Lower lobe of right lung (tissue), 2 donors: ENCODE measurements around the gene FOXN3. TPM values are rescaled to one million over a fixed set of nuclear protein-coding genes. Genes with fewer than 3 reads are reported as not detected.

Source experiments
- ATAC-seq, 2 donors: fragments of 200-7000 bp; cut with Tn5 transposase; one replicate each; pipeline ENCODE4 v1.9.1; 2020 to 2022; ENCODE audit warnings: mild to moderate bottlenecking in 2 of 2, moderate library complexity in 2 of 2
- DNase-seq: peaks from one replicate; pipeline ENCODE4 v3.0.0-alpha.2; 2020
- H3K27ac ChIP-seq: fragments of 200-600 bp; one replicate; pipeline ENCODE4 v1.8.0; 2022
- H3K27me3 ChIP-seq: fragments of 200-600 bp; one replicate; pipeline ENCODE4 v1.8.0; 2022; ENCODE audit warnings: low read depth
- H3K36me3 ChIP-seq: fragments of 200-600 bp; one replicate; pipeline ENCODE4 v1.8.0; 2022; ENCODE audit warnings: mild to moderate bottlenecking
- H3K4me1 ChIP-seq: fragments of 200-600 bp; one replicate; pipeline ENCODE4 v1.8.0; 2022
- H3K4me3 ChIP-seq: fragments of 200-600 bp; one replicate; pipeline ENCODE4 v1.8.0; 2022; ENCODE audit warnings: mild to moderate bottlenecking
- H3K9me3 ChIP-seq: fragments of 200-600 bp; one replicate; pipeline ENCODE4 v1.8.0; 2022
- CTCF ChIP-seq: fragments of 200-600 bp; IDR thresholded peaks from one replicate; pipeline ENCODE4 v1.8.0; 2022; ENCODE audit warnings: antibody characterized with exemption, mild to moderate bottlenecking
- intact Hi-C: fragments of 100-400 bp; cut with DNase I; formaldehyde crosslinking; loops from one replicate; pipeline ENCODE4 v1.11.0; 2022
- total RNA-seq: library from RNA; stranded (reverse); fragmentation: NEBNext Ultra II Directional; extraction: Animal tissue kit (Norgen Biotek cat#: 25700); gene quantifications from one replicate; pipeline ENCODE4 v1.2.1, GENCODE V29; 2021
- donor health status: DM: no; HTN: yes; CAD: no; lungs with severe emphysema.

Gene FOXN3
- total RNA-seq, 1 donor from 2014 or later, result 116 TPM

GRCh38 chr14:89420502-89420901, 3.5 kb upstream of the FOXN3 start:
- H3K4me3 ChIP-seq, result no peak overlapping the region
- ATAC-seq, result no peak
- intact Hi-C loops, result no loop called here

GRCh38 chr14:89419973-89420482, 3.0 kb upstream of the FOXN3 start:
- Histone ChIP-seq H3K36me3 (no peaks in the 10 kb centered on the region), H3K4me3 (no peak overlapping the region), H3K27me3 (no peaks in the 10 kb centered on the region), H3K9me3 (no peaks in the 10 kb centered on the region), H3K4me1 (peaks cover 45% of the 10 kb centered on the region), H3K27ac (no peak overlapping the region)
- no peak for TF ChIP-seq CTCF
- intact Hi-C loops, result no loop called here
- no peak for ATAC-seq
- no peak for DNase-seq

More at GRCh38 chr14:89420502-89420901, 3.5 kb upstream of the FOXN3 start:
- TF ChIP-seq CTCF, result no peak
- Histone ChIP-seq H3K27me3 (no peaks in the 10 kb centered on the region), H3K27ac (no peak overlapping the region), H3K9me3 (no peaks in the 10 kb centered on the region), H3K4me1 (peaks cover 45% of the 10 kb centered on the region), H3K36me3 (no peaks in the 10 kb centered on the region)
- DNase-seq, result no peak

- peaks cover 48% of the 10 kb centered on the region for H3K4me1 ChIP-seq
- no peaks in the 10 kb centered on the region for H3K9me3 ChIP-seq
- no peak overlapping the region for H3K4me3 ChIP-seq
- H3K36me3 ChIP-seq, result no peaks in the 10 kb centered on the region
- ATAC-seq (no peak), DNase-seq (peak; percentile 58)
- TF ChIP-seq CTCF, result peak; percentile 10
- H3K27ac ChIP-seq, result peak overlapping the region; percentile 94
- no peaks in the 10 kb centered on the region for H3K27me3 ChIP-seq
- intact Hi-C loops, result no loop called here
These were observed 1.9 kb upstream of the FOXN3 start for GRCh38 chr14:89418976-89419375.

- intact Hi-C loops, result no loop called here
- TF ChIP-seq CTCF, result no peak
- Histone ChIP-seq H3K27me3 (no peaks in the 10 kb centered on the region), H3K9me3 (no peaks in the 10 kb centered on the region), H3K36me3 (no peaks in the 10 kb centered on the region), H3K4me3 (peak overlapping the region; percentile 78), H3K4me1 (peaks cover 43% of the 10 kb centered on the region), H3K27ac (peak overlapping the region; percentile 94)
- ATAC-seq (no peak), DNase-seq (no peak)
These were observed 1.4 kb upstream of the FOXN3 start for GRCh38 chr14:89418452-89418851.

- H3K9me3 ChIP-seq, result no peaks in the 10 kb centered on the region
- DNase-seq (peak; percentile 75), ATAC-seq (peak; percentile 52 to 56)
- intact Hi-C loops, result no loop called here
- peak overlapping the region; percentile 94 for H3K27ac ChIP-seq
- TF ChIP-seq CTCF, result peak; percentile 42
- peak overlapping the region; percentile 78 for H3K4me3 ChIP-seq
- peaks cover under 1% of the 10 kb centered on the region for H3K36me3 ChIP-seq
- no peaks in the 10 kb centered on the region for H3K27me3 ChIP-seq
- peaks cover 35% of the 10 kb centered on the region for H3K4me1 ChIP-seq
These were observed 612 bp upstream of the FOXN3 start for GRCh38 chr14:89417465-89418225.
